ENCODE measurements around the gene MRPL12. TPM values are rescaled to one million over a fixed set of nuclear protein-coding genes. Genes with fewer than 3 reads are reported as not detected.

The MRPL12 gene
- total and polyA plus RNA-seq, 2 of the 13 experiments (the other 11 are each of a cell fraction or from before 2014, with no cell fraction given): 39.1 to 94.1 TPM

DNA sequence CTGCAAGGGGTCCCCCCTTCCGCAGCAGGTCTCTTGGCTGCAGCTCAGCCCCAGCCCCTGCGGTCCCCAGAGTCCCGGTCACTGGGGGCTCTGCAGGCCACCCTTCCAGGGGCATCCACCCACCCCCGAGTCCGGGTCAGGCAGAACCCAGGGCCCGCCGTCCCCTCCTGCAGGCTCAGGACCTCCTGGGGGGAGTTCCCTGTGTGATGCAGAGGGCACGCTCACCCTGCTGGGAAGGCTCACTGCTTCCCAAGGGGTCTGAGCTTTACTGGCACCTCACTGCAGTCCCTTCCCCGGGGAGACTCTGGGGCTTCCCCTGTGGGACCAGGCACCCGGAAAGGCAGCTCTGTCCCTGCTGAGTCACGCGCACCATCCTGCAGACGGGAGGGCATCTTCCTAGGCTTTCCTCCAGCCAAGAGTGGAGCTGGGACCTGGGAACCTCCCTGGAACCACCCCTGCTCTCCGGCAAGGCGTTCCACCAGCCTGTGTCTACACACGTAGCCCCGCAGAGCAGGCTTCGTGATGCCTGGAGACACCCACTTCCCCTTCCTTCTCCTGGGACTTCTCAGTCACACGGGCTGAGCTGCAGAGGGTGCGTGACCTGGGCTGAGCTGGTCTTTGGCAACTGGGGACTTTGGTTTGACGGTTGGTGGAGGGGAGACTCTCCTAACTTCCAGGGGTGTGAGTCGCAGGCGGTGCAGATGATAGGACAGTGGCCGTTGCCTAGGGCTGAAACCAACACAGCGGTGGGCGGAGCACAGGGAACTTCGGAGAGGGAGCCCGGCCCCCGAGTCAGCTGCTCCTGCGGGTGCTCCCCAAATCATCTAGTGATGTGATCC, 32.3 kb downstream of the MRPL12 start (continued):
- TF ChIP-seq, protein P1, sequence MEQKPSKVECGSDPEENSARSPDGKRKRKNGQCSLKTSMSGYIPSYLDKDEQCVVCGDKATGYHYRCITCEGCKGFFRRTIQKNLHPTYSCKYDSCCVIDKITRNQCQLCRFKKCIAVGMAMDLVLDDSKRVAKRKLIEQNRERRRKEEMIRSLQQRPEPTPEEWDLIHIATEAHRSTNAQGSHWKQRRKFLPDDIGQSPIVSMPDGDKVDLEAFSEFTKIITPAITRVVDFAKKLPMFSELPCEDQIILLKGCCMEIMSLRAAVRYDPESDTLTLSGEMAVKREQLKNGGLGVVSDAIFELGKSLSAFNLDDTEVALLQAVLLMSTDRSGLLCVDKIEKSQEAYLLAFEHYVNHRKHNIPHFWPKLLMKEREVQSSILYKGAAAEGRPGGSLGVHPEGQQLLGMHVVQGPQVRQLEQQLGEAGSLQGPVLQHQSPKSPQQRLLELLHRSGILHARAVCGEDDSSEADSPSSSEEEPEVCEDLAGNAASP (CRISPR knock-in tag; IDR thresholded peaks at IDR 0.05; ENCODE audit: borderline replicate concordance): no peak
- TF ChIP-seq, protein P2, sequence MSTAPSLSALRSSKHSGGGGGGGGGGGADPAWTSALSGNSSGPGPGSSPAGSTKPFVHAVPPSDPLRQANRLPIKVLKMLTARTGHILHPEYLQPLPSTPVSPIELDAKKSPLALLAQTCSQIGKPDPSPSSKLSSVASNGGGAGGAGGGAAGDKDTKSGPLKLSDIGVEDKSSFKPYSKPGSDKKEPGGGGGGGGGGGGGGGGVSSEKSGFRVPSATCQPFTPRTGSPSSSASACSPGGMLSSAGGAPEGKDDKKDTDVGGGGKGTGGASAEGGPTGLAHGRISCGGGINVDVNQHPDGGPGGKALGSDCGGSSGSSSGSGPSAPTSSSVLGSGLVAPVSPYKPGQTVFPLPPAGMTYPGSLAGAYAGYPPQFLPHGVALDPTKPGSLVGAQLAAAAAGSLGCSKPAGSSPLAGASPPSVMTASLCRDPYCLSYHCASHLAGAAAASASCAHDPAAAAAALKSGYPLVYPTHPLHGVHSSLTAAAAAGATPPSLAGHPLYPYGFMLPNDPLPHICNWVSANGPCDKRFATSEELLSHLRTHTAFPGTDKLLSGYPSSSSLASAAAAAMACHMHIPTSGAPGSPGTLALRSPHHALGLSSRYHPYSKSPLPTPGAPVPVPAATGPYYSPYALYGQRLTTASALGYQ (CRISPR knock-in tag; IDR thresholded peaks at IDR 0.05): no peak
- TF ChIP-seq NPAS2 (CRISPR knock-in tag; IDR thresholded peaks at IDR 0.05; ENCODE audit: borderline replicate concordance): no peak
- no peak for TF ChIP-seq ELF3 (CRISPR knock-in tag; IDR thresholded peaks at IDR 0.05)
- TF ChIP-seq, protein P3, sequence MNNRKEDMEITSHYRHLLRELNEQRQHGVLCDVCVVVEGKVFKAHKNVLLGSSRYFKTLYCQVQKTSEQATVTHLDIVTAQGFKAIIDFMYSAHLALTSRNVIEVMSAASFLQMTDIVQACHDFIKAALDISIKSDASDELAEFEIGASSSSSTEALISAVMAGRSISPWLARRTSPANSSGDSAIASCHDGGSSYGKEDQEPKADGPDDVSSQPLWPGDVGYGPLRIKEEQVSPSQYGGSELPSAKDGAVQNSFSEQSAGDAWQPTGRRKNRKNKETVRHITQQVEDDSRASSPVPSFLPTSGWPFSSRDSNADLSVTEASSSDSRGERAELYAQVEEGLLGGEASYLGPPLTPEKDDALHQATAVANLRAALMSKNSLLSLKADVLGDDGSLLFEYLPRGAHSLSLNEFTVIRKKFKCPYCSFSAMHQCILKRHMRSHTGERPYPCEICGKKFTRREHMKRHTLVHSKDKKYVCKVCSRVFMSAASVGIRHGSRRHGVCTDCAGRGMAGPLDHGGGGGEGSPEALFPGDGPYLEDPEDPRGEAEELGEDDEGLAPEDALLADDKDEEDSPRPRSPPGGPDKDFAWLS (CRISPR knock-in tag; IDR thresholded peaks at IDR 0.05; ENCODE audit: borderline replicate concordance): 0 out of 2 replicates have a peak, but pooled peaks have one; percentile 38
- TF ChIP-seq DR1 (CRISPR knock-in tag; IDR thresholded peaks at IDR 0.05): no peak
- no peak for TF ChIP-seq ZMYM3 (CRISPR knock-in tag; IDR thresholded peaks at IDR 0.05)
- TF ChIP-seq ESRRA (CRISPR knock-in tag; IDR thresholded peaks at IDR 0.05; ENCODE audit: low read depth): 0 out of 2 replicates have a peak, but pooled peaks have one; percentile 27
- TF ChIP-seq ZNF350 (CRISPR knock-in tag; IDR thresholded peaks at IDR 0.05; ENCODE audit: borderline replicate concordance, low read depth): peak; percentile 59; the same call in 1 of the 2 replicates
- TF ChIP-seq PCBP1 (IDR thresholded peaks at IDR 0.05; ENCODE audit: borderline replicate concordance, low read depth, low read length): no peak
- TF ChIP-seq, protein P4, sequence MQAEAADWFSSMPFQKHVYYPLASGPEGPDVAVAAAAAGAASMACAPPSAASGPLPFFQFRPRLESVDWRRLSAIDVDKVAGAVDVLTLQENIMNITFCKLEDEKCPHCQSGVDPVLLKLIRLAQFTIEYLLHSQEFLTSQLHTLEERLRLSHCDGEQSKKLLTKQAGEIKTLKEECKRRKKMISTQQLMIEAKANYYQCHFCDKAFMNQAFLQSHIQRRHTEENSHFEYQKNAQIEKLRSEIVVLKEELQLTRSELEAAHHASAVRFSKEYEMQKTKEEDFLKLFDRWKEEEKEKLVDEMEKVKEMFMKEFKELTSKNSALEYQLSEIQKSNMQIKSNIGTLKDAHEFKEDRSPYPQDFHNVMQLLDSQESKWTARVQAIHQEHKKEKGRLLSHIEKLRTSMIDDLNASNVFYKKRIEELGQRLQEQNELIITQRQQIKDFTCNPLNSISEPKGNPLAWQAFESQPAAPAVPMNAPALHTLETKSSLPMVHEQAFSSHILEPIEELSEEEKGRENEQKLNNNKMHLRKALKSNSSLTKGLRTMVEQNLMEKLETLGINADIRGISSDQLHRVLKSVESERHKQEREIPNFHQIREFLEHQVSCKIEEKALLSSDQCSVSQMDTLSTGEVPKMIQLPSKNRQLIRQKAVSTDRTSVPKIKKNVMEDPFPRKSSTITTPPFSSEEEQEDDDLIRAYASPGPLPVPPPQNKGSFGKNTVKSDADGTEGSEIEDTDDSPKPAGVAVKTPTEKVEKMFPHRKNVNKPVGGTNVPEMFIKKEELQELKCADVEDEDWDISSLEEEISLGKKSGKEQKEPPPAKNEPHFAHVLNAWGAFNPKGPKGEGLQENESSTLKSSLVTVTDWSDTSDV (CRISPR knock-in tag; IDR thresholded peaks at IDR 0.05): no peak
- no peak for TF ChIP-seq ZNF737 (CRISPR knock-in tag; IDR thresholded peaks at IDR 0.05; ENCODE audit: borderline replicate concordance)

Data from HepG2 (cell line).